Panc1 (cell line): ENCODE data around the gene ACADSB.

Source experiments
- POLR2AphosphoS5 ChIP-seq: IDR thresholded peaks from 2 replicates; pipeline ENCODE4 v1.6.1; 2012; ENCODE audit warnings: mild to moderate bottlenecking, low read depth, low read length, moderate library complexity
- TF ChIP-seq, protein P1 (sequence below): fragments of 450-650 bp; IDR thresholded peaks from 2 replicates; pipeline ENCODE4 v1.5.1; 2017; ENCODE audit warnings: mild to moderate bottlenecking

DNA sequence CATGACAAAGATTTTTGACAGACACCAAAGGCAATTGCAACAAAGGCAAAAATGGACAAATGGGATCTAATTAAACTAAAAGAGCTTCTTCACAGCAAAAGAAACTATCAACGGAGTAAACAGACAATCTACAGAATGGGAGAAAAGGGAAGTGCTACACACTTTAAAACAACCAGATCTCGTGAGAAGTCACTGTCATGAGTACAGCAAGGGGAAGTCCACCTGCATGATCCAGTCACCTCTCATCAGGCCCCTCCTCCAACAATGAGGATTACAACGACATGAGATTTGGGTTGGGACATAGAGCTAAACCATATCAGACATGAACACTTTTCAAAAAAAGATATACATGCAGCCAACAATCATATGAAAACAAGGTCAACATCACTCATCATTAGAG lies 40.1 kb upstream of the ACADSB start:
- TF ChIP-seq, protein P1, sequence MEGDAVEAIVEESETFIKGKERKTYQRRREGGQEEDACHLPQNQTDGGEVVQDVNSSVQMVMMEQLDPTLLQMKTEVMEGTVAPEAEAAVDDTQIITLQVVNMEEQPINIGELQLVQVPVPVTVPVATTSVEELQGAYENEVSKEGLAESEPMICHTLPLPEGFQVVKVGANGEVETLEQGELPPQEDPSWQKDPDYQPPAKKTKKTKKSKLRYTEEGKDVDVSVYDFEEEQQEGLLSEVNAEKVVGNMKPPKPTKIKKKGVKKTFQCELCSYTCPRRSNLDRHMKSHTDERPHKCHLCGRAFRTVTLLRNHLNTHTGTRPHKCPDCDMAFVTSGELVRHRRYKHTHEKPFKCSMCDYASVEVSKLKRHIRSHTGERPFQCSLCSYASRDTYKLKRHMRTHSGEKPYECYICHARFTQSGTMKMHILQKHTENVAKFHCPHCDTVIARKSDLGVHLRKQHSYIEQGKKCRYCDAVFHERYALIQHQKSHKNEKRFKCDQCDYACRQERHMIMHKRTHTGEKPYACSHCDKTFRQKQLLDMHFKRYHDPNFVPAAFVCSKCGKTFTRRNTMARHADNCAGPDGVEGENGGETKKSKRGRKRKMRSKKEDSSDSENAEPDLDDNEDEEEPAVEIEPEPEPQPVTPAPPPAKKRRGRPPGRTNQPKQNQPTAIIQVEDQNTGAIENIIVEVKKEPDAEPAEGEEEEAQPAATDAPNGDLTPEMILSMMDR, result no peak
- TF ChIP-seq POLR2AphosphoS5, result no peak
